Keratinocyte (primary cell): ENCODE data around the gene DPM3. TPM values are rescaled to one million over a fixed set of nuclear protein-coding genes. Genes with fewer than 3 reads are reported as not detected.
A peak's percentile ranks its signal among the peaks of the same experiment; 100 is the strongest.

Source experiments
- DNase-seq: peaks from one replicate; pipeline ENCODE4 v3.0.0-alpha.2; 2011; ENCODE audit warnings: low read depth, missing footprints, low spot score
- FAIRE-seq: peaks from 2 replicates; lab custom pipeline; 2011; peaks lifted over from hg19 to GRCh38; lab: Jason Lieb, UNC
- H2AFZ ChIP-seq: 2 replicates; pipeline ENCODE4 v1.6.0; 2012; ENCODE audit warnings: low read length, control low read depth, inconsistent platforms; ENCODE audit not compliant: control insufficient read depth
- H3K27ac ChIP-seq: 2 replicates; pipeline ENCODE4 v1.5.1; 2011; ENCODE audit warnings: low read length; ENCODE audit not compliant: control insufficient read depth, insufficient read depth
- H3K27me3 ChIP-seq: 3 replicates; pipeline ENCODE4 v1.6.0; 2011; ENCODE audit warnings: low read length; ENCODE audit not compliant: control insufficient read depth, insufficient read depth; ENCODE audit errors: extremely low read depth
- H3K36me3 ChIP-seq, 2 experiments: 2 replicates in 1 of 2; 3 replicates in 1 of 2; pipeline ENCODE4 v1.5.1; 2011; ENCODE audit warnings: low read length in 2 of 2, mild to moderate bottlenecking in 1 of 2; ENCODE audit not compliant: control insufficient read depth in 2 of 2, insufficient read depth in 2 of 2; ENCODE audit errors: extremely low read depth in 1 of 2
- H3K4me1 ChIP-seq: 3 replicates; pipeline ENCODE4 v1.5.1; 2011; ENCODE audit warnings: low read length; ENCODE audit not compliant: control insufficient read depth, insufficient read depth; ENCODE audit errors: extremely low read depth
- H3K4me2 ChIP-seq: 3 replicates; pipeline ENCODE4 v1.6.0; 2011; ENCODE audit warnings: low read depth, low read length; ENCODE audit not compliant: control insufficient read depth, insufficient read depth; ENCODE audit errors: extremely low read depth
- H3K4me3 ChIP-seq, 3 experiments: fragments of 200-600 bp in 1 of 3; sonication (generic) in 1 of 3; 2 replicates in 2 of 3; 3 replicates in 1 of 3; pipeline ENCODE4 v1.5.1; 2011 to 2016; ENCODE audit warnings: low read length in 3 of 3, mild to moderate bottlenecking in 3 of 3, control low read depth in 2 of 3, inconsistent platforms in 1 of 3, low read depth in 1 of 3, mixed read lengths in 1 of 3, mixed run types in 1 of 3, moderate library complexity in 1 of 3; ENCODE audit not compliant: control insufficient read depth in 2 of 3, insufficient read depth in 2 of 3; ENCODE audit errors: extremely low read depth in 1 of 3
- H3K79me2 ChIP-seq: 2 replicates; pipeline ENCODE4 v1.6.0; 2012; ENCODE audit warnings: low read length; ENCODE audit not compliant: control insufficient read depth, insufficient read depth
- H3K9ac ChIP-seq: 3 replicates; pipeline ENCODE4 v1.6.0; 2011; ENCODE audit warnings: low read length; ENCODE audit not compliant: control insufficient read depth, insufficient read depth; ENCODE audit errors: extremely low read depth
- H3K9me1 ChIP-seq: 3 replicates; pipeline ENCODE4 v1.6.0; 2011; ENCODE audit warnings: low read length; ENCODE audit not compliant: control insufficient read depth, insufficient read depth; ENCODE audit errors: extremely low read depth
- H3K9me3 ChIP-seq: 2 replicates; pipeline ENCODE4 v1.5.1; 2012; ENCODE audit warnings: low read depth, low read length; ENCODE audit not compliant: control insufficient read depth
- H4K20me1 ChIP-seq: 3 replicates; pipeline ENCODE4 v1.6.0; 2011; ENCODE audit warnings: low read length; ENCODE audit not compliant: control insufficient read depth, insufficient read depth; ENCODE audit errors: extremely low read depth
- EZH2 ChIP-seq: IDR thresholded peaks from one replicate; pipeline ENCODE4 v1.6.1; 2012; ENCODE audit warnings: inconsistent platforms, mild to moderate bottlenecking, low read length, moderate library complexity
- dilution Hi-C: fragments of 300-500 bp; cut with MboI; formaldehyde crosslinking; loops from one replicate; pipeline ENCODE4 v1.7.0; 2020; ENCODE audit warnings: low sequenced_read_pairs; ENCODE audit not compliant: extremely low pct_ligation_motif_present
- polyA plus RNA-seq, 5 experiments: library from polyadenylated mRNA; depleted of rRNA in 3 of 5; stranded (reverse) in 3 of 5; stranded (forward) in 1 of 5; unstranded in 1 of 5; fragments of >200 nt; gene quantifications; 1 replicate in 1 of 5; 2 replicates in 3 of 5; 3 replicates in 1 of 5; pipeline versions ENCODE4 v1.2.1 to v1.2.3, GENCODE V29; 2011 to 2012; ENCODE audit warnings: missing spikeins in 2 of 5, low read depth in 1 of 5, low replicate concordance in 1 of 5
- TF ChIP-seq, protein P1 (sequence below), 3 experiments: IDR thresholded peaks in 1 of 3; conservative IDR thresholded peaks in 1 of 3; optimal IDR thresholded peaks in 1 of 3; 2 replicates in 2 of 3; 3 replicates in 1 of 3; pipeline versions ENCODE3 to v1.5.1; 2011; ENCODE audit warnings: low read length in 3 of 3, mild to moderate bottlenecking in 3 of 3, moderate library complexity in 2 of 3, control low read depth in 1 of 3, inconsistent platforms in 1 of 3; ENCODE audit not compliant: insufficient read depth in 2 of 3; ENCODE audit errors: extremely low read depth in 1 of 3

The DPM3 gene
- polyA plus RNA-seq, 1 donor (not counting 4 experiments of a cell fraction or from before 2014, with no cell fraction given) = 29.3 TPM

GRCh38 chr1:155175927-155176371 lies 35.6 kb upstream of the DPM3 start:
- TF ChIP-seq, protein P1, sequence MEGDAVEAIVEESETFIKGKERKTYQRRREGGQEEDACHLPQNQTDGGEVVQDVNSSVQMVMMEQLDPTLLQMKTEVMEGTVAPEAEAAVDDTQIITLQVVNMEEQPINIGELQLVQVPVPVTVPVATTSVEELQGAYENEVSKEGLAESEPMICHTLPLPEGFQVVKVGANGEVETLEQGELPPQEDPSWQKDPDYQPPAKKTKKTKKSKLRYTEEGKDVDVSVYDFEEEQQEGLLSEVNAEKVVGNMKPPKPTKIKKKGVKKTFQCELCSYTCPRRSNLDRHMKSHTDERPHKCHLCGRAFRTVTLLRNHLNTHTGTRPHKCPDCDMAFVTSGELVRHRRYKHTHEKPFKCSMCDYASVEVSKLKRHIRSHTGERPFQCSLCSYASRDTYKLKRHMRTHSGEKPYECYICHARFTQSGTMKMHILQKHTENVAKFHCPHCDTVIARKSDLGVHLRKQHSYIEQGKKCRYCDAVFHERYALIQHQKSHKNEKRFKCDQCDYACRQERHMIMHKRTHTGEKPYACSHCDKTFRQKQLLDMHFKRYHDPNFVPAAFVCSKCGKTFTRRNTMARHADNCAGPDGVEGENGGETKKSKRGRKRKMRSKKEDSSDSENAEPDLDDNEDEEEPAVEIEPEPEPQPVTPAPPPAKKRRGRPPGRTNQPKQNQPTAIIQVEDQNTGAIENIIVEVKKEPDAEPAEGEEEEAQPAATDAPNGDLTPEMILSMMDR (optimal IDR thresholded peaks at IDR 0.05 in 1 of 3, IDR thresholded peaks at IDR 0.05 in 1 of 3, conservative IDR thresholded peaks at IDR 0.05 in 1 of 3; ENCODE audit: extremely low read depth in 1 of 3, insufficient read depth in 2 of 3, low read length in 3 of 3) = peak in 1 of 3 experiments; percentile 40
- TF ChIP-seq EZH2 = no peak
- peaks cover 16% of the 10 kb centered on the region for H3K79me2 ChIP-seq
- no peaks in the 10 kb centered on the region for H4K20me1 ChIP-seq
- no peaks in the 10 kb centered on the region for H3K9me3 ChIP-seq
- dilution Hi-C loops = no loop called here
- no peaks in the 10 kb centered on the region for H3K27me3 ChIP-seq
- no peak overlapping the region for H3K9ac ChIP-seq
- H2AFZ ChIP-seq = no peak overlapping the region
- H3K27ac ChIP-seq = no peak overlapping the region
- no peak overlapping the region for H3K4me2 ChIP-seq
- DNase-seq = no peak
- no peaks in the 10 kb centered on the region for H3K9me1 ChIP-seq
- peaks cover 4 to 10% of the 10 kb centered on the region in 2 experiments for H3K36me3 ChIP-seq
- H3K4me3 ChIP-seq = no peak overlapping the region
- FAIRE-seq = no peak
- peaks cover 23% of the 10 kb centered on the region for H3K4me1 ChIP-seq

- H3K9me3 ChIP-seq = no peaks in the 10 kb centered on the region
- H3K27me3 ChIP-seq = no peaks in the 10 kb centered on the region
- peaks cover 23% of the 10 kb centered on the region for H3K4me1 ChIP-seq
- DNase-seq (no peak), FAIRE-seq (no peak)
- H2AFZ ChIP-seq = no peak overlapping the region
- no peaks in the 10 kb centered on the region for H4K20me1 ChIP-seq
- peaks cover 9 to 11% of the 10 kb centered on the region in 2 experiments for H3K36me3 ChIP-seq
- no peak overlapping the region for H3K4me3 ChIP-seq
- no peak overlapping the region for H3K4me2 ChIP-seq
- no peaks in the 10 kb centered on the region for H3K9me1 ChIP-seq
- no peak for TF ChIP-seq EZH2
- TF ChIP-seq, protein P1 (optimal IDR thresholded peaks at IDR 0.05 in 1 of 3, IDR thresholded peaks at IDR 0.05 in 1 of 3, conservative IDR thresholded peaks at IDR 0.05 in 1 of 3; ENCODE audit: extremely low read depth in 1 of 3, insufficient read depth in 2 of 3, low read length in 3 of 3) = no peak
- no peak overlapping the region for H3K9ac ChIP-seq
- peaks cover 16% of the 10 kb centered on the region for H3K79me2 ChIP-seq
- dilution Hi-C loops = no loop called here
- H3K27ac ChIP-seq = no peak overlapping the region
Measured at GRCh38 chr1:155175281-155175926, 35.1 kb upstream of the DPM3 start.
